NOMO-1 treated with DMSO at 0.1 percent for 48 hours (cell line): ENCODE measurements around the gene FBXO48.
A peak's percentile ranks its signal among the peaks of the same experiment; 100 is the strongest.

Experiments used
- DNase-seq: peaks from one replicate; lab custom pipeline; 2025; ENCODE audit not compliant: unreplicated experiment; lab: John Stamatoyannopoulos, UW

Gene FBXO48

DNA sequence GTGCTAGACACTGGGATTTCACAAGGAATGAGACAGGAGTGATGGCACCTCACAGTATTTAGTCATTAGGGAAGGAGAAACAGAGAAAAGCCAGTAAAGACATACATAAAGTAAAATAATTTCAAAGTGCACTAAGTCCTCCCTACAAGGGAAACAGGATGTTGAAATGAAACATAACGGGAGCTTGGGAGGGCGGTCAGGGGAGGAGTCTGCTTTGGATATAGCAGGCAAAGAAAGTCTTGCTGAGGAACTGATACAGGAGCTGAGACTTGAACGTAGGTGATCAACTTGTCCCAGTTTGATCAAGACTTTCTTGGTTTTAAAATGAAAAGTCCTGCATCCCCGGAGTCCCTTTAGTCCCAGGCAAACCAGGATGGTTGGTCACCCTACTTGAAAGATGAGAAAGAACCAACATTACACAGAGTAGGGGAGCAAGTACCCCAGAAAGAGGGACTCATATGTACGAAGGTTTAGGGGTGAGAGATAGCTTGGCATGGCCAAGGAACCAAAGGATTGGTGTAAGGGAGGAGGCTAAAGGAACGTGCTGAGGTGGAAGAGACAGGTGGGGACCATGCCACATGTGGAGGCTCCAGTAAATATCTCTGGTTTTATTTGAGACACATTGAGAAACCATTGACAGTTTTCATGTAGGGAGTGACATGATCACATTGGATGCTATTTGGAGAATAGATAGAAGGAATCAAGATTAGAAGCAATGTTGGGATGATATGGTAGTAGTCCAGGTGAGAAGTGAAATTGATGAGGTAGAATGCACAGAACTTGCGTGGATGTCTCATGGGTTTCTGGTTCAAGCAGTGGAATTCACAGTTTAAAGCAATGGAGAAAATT is 28.4 kb downstream of the FBXO48 start:
- peak; percentile 75 for DNase-seq

DNA sequence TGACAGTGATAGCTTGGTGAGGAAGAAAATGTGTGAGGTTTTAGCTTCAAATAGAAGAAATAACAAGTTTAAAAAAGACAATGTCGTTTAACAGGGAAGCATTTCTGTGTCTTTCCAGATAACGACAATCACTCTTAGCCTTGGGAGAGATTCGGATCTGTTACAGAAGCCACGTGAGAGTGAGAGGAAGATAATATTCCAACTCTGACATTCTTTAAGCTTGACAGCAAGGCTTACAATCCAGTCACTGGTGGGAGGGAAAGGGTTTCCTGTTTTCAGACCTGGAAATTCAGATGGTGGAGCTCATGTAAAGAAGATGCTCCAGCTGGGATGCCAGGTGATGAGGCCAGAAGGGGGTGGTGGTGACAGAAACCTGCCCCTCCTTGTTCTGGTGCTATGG is 30.8 kb downstream of the FBXO48 start:
- no peak for DNase-seq

DNA sequence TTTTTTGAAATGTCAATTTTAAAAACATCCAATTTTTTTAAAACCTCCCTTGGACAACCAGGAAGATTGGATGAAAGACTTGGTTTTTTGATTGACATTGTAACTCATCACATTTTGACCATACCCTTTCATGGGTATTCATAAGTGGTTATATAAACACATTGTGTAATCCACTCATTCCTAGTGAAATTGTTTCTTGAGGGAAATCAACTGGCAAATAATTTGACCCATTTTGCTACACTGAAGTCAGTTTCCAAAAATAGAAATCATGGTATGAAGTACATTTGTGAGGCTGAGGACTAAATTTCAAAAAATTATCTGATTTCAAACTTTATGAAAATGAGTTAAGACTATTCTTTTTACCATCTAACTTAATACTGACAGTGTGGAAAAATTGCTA is 31.5 kb downstream of the FBXO48 start:
- DNase-seq, result no peak

DNA sequence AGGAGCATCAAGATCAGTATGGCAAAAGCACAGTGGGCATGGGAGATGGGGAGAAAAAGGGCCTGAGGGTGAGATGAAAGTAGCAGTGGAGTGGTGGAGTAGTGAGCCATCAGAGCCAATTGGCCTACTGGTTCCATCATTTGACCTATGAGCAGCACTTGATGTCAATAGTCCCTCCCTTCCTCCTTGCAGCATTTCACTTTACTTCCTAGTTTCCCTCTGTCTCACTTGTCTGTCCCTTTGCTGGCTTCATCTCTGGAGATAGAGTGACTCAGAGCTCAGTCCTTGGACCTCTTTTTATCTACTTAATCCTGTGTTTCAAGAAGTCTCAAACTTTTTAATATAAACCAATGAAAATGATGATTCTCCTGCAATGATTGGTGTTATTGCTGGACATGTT is 32.1 kb downstream of the FBXO48 start:
- DNase-seq, result peak; percentile 60

DNA sequence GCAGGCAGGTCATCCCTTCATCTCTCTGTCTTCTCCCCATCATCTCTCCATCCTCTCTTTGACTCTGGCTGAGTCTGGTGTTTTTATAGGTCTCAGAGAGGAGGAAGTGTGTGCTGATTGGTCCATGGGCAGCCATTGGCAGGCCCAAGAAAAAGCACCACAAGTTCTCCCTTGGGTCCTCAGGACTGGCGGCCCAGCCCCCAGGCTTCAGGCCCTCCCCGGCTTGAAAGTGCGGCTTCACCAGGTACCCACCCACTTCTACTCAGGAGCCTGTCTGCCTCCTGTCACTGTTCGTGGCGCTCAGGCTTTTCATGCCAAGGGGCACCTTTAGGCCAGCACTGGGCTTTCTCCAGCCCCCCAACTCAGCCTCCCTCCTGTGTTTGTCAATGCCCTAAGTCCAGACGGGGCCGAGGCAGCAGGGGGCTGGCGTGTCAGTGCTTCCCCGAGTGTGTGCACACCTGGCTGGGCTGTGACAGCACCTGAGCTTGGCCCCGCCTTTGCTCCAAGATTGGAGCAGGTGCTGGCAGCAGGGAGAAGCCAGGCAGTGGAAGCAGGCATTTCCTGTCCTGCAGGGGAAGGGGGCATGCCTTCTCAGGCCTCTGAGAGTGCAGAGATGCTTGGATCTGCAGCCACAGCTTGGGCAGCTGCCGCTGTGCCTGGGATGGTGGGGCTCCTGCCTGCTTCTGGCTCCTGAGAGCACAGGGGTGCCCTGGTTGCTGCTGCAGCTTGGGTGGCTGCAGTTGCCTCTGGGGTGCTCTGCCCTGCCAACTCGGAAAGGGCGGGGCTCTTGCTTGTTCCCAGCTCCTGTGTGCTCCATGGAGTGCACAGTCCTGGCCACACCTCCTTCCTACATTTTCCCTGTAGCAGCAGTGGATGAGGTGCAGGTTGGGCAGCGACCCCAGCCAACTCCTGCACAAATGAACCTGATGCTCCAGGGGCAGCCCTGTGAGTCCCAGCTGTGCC is 34.1 kb downstream of the FBXO48 start:
- DNase-seq, result no peak

DNA sequence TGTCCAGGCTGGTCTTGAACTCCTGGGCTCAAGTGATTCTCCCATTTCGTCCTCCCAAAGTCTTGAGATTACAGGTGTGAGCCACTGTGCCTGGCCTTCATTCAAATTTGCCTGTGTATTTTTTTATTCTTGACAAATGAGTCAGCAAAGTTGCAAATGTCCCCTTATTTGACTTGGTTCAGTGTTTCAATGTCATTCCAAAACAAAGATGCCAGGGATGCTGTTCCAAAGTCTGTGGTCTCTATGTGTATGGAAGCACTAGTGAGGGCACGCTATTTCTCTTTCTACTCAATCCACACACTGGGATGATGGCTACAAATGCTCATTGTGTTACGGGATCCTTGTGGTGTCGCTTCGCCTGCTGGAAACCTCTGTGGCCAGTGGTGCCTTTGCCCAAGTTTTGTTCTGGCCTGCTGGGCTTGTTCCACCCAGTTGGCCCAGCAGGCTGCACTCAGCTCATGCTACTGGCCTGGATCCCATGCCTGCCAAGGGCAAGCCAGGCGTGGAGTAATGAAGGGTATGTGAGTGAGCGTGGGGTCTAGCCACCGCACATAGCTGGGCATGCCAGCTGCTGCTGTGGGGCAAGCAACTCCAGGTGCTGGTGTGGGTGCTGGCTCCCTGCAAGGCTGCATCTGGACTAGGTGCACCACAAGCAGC is 35.6 kb downstream of the FBXO48 start:
- no peak for DNase-seq

DNA sequence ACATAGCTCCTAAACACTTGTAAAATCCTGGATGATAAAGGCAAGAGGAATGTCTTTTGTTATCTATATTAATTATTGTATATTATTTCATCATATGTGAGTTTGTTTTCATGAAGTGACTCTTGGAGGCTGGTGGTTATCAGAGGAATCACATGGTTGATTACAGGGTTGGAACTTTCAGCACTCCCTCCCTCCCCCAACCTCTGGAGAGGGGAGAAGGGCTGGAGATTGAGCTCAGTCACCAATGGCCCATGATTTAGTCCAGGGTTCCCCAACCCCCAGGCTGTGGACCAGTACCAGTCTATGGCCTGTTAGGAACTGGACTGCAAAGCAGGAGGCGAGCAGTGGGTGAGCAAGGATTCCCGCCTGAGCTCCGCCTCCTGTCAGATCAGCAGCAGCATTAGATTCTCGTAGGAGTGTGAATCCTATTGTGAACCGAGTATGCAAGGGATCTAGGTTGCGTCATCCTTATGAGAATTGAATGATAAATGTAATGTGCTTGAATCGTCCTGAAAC is 37.7 kb downstream of the FBXO48 start:
- DNase-seq, result no peak

DNA sequence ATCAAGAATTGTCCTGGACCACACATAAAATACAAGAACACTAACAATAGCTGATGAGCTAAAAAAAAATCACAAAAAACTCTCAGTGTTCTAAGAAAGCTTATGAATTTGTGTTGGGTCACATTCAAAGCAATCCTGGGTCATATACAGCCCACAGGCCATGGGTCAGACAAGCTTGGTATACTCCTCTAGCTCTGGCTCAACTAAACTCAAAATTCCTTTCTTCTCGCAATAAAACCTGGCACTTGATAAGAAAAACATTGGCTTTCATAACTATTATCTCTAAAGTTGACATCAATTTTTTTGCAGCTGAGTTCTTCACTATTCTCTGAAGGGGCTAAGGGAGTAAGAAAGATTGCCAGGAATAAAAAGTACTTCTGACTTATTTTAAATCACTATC is 38.3 kb downstream of the FBXO48 start:
- DNase-seq, result no peak

DNA sequence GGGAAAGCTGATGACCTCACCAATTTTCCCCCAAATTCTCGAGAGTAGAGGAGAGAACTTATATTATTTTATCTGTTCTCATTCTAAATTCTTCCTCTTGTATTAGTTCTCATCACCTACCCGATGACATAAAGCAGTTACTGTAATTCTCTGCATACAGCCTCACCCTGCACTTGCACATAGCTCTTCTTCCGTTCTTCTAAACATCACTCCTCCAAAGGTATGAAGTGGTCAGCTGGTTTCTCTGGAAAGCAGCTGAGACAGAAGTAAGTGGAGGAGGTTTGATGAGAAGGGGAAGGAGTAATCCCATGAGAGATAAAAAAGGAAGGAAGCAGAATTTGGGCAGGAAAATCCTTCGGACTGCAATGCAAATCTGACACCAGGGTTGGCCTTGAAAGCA is 39.0 kb downstream of the FBXO48 start:
- DNase-seq, result no peak

DNA sequence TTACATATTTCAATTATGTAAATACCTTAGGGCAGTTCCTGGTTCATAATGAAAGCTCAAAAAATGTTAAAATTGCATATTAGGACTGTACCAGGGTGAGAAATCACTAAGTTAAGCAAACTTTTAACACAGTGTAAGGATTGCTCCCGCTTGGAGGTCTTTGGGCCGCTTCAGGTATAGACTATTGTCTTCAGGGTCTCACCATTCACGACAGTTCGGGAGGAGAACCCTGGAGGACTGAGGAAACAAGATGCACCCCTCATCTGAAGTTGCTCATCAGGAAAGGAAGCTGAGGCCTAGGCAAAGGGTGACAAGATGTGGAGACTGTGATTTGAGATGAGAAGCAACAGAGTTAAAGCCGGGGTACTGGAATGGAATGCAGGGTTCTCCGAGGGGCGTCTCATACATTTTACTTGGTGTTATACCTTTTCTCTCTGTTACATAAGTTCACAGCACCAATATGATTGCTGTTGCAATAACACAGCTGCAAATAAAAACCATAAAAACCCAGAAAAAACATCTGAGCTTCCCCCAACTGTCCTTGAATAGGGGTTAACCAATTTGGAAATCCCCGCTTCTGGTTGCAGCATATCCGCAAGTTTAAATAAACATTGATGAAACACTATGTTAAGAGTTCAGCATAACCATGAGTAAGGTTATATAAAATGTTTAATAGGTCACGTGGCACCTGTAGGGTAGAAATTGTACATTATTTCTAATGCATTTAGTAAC is 40.1 kb downstream of the FBXO48 start:
- peak; percentile 95 for DNase-seq

DNA sequence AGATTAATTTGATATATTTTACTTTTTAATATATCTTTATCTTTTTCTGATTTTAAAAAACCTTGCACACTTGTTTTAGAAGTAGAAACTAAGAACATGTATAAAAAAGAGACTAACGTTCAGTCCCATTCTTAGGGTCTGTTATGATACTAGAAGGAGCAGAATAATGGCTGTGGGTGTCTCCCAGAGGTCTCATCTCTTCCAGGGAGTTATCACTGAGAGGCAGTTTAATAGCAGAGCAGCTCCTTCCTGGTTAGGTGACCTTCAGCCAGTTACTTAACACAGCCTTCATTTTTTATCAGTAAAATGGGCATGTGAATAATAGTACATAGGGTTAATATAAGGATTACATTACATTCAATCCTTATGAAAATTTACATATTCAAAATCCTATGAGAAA is 40.6 kb downstream of the FBXO48 start:
- DNase-seq, result no peak

DNA sequence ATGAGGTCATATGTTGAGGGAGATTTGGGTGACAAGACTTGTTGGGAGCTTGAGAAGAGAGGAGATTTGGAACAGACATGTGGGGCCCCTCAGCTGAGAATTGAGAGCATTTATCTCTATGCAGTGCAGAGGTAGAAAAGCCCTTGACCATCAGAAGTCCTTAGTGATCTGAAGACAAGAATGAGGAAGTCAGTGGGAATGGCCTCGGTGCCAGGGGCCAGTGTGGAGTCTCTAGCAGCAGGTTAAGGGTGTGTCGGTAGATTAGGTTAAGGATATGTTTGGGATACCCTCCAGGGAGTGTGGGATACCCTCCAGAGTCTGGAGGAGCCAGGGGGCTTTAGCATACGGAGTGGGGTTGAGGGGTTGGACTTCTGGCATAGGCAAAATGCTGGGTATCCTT is 41.6 kb downstream of the FBXO48 start:
- DNase-seq, result no peak

DNA sequence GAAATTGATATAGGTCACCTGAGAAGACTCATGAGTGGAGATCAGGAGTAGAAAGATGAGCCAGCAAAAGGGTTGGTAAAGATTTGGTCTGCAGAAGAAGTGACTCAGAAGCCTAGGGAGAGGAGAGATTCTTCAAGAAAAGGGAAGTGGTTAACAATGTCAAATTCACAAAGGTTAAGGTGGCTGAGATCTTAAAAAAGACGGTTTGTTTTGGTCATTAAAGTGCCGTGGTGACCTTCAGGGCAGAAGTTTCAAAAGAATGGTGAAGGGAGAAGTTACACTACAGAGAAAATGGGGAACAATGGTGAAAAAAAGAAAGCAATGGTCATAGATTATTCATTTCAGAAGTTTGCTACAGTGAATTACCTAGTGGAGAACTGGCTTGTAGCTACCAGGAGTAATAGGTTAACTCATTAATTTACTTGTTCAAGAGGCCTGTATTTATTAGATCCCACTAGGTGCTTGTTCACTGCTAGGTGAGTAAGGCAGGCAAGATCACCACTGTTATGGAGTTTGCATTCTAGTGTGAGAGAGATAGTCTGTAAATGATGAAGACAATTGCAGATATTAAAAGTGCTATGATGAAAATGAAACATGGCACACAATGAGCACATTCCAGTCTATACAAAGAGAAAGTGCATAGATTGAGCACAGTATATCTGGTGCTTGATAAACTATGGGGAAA is 43.0 kb downstream of the FBXO48 start:
- DNase-seq, result peak; percentile 100

DNA sequence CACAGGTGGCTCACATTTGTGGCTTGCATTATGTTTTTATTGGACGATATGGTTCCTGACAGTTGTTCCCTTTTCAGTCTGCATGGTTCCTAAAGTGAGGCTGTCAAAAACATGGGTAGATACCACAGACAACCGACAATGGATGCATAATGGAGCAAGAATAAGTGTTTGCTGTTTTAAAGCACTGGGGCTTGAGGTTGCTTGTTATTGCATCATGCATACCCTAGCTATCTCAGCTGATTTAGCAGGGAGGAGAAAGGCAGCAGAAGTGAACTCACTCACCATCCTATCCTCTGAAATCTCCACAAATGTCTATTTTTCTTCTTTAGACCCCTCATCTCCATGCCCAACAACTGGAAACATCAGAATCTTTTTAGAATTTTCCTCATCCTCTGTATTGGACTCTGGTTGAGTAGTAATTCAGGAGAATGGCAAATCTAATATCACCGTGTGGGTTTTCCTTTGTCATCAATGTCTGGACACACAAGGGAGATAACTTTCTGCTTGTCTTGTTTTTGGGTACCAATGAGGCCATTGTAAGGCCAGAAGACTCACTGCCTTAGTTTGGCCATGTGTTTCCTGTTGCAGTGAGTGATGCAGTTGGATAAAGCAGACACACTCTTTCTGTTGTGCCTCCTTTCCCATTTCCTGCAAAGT is 46.7 kb downstream of the FBXO48 start:
- peak; percentile 92 for DNase-seq

DNA sequence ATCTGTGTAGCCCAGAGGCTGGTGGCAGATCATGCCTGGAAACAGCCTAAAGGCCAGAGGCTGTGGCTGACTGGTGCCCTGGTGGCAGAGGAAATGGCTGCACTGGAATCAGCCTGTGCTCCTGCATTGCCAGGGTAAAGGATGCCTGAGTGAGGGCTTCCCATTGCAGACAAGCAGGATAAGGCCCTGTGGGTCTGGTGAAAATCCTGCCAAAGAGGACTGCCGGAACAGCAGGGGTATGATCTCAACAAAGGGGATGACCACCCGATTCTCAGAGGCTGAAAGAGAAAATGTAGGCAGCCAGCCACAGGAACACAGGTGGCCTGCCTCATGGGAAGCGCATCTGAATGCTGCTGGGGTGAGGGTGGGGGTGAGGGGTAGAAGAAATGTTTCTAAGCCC is 48.2 kb downstream of the FBXO48 start:
- no peak for DNase-seq

DNA sequence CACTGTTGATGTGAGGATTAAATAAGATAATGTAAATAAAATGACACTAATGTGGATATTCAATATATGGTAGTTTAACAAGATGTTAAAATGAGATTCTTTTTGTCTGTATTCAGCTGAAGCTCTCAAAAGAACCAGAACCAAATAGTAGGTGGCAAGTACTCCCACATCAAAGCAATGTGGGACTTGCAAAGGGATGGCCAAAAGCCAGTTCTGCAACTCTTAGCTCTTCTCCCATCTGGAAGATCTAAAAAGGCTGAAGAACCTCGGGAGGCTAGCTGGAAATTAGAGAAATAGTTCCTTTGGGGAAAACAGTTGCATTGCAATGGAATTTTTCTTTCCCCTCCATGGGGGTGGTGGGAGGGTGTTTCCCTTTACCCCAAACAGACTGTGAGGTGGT is 48.7 kb downstream of the FBXO48 start:
- no peak for DNase-seq

DNA sequence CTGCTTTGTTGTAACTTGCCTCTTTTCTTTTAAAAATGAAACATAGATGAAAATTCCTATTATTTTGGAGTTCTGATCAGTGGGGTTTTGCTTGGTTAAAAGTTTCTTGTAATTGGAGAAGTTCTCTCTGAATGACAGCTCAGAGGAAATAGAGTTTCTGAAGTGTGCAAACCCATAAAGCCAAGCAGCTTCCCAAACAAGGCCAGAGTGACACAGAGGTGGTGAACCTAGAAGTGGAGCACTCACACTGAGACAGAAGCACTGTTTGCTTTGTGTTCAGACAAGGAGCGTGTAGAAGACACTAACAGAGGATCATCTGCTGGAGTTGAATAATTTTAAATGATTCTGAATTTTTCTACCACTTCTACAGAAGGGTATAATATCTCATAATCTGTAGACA is 49.2 kb downstream of the FBXO48 start:
- DNase-seq, result peak; percentile 15

DNA sequence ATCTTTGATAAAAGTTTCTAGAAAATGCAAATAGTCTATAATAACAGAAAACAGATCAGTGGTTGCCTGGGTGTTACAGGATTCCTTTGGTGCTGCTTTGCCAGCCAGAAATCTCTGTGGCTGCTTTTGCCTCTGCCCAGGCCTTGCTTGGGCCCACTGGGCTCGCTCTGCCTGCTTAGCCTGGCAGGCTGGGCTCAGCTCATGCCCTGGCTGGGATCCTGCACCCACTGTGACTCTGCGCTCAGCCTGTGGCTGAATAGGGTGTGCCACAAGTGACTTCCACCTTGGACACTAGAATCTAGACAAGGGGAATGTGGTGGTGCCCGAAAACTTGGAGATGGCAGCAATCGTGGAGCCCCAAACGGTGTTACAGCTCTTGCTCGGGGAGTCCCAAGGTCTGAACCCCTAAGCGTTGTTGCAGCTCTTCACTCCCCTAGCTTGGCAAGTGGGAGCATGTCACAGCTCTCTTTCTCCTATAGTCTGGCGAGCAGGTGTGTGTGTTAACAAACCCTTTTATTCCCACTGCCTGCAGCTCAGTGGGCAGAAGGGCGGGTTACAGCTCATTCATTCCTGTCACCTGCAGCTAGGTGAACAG is 50.9 kb downstream of the FBXO48 start:
- no peak for DNase-seq

DNA sequence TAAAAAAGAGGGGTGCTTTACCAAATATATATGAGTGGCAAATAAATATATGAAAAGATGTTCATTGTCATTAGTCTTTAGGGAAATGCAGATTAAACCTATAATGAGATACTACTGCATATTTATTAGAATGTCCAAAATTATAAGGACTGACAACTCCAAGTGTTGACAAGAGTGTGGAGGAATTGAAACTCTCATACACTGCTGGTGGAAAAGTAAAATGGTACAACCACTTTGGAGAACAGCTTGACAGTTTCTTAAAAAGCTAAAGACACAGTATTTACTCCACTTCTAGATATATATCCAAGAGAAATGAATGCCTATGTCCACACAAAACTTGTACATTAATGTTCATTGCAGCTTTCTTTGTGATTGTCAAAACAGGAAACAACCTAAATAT is 51.6 kb downstream of the FBXO48 start:
- DNase-seq, result no peak
